ENCODE results near the gene USP37.

Gene USP37

DNA sequence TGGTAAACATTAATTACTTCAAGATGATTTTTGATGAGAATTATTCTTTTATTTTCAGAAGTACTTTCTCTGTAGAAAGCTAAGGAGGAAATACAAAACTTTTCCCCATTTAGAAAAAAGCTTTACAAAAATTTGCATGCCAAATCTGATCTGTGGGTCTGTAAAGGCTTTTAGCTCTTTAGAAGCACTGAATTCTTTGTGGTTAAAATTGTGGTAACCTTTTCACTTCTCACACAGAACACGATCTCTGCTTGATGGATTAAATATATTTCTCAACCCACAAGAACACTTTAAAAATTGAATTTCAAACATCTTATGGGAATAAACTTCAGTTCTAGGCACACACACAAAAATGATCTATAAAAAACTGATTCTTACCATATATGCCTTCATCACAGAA, 85.5 kb downstream of the USP37 start:
- Mint-ChIP-seq H3K36me3 (ENCODE audit: insufficient read depth) (peaks cover 44% of the 10 kb centered on the region), H3K27me3 (no peaks in the 10 kb centered on the region), H3K9me3 (no peaks in the 10 kb centered on the region), H3K4me1 (ENCODE audit: low read depth in 2 of 2) (peaks cover 1 to 3% of the 10 kb centered on the region in 2 donors), H3K4me3 (no peak overlapping the region), H3K27ac (peak overlapping the region; percentile 67 to 77)
- DNase-seq (no peak), ATAC-seq (replicated peaks) (no peak)

- Mint-ChIP-seq H3K4me3 (no peak overlapping the region), H3K9me3 (no peaks in the 10 kb centered on the region), H3K4me1 (ENCODE audit: low read depth in 2 of 2) (peaks cover 1 to 3% of the 10 kb centered on the region in 2 donors), H3K27ac (no peak overlapping the region), H3K27me3 (no peaks in the 10 kb centered on the region), H3K36me3 (ENCODE audit: insufficient read depth) (peaks cover 40% of the 10 kb centered on the region)
- ATAC-seq (replicated peaks) (no peak), DNase-seq (no peak)
Measured at GRCh38 chr2:218479595-218479994, 88.6 kb downstream of the USP37 start.

DNA sequence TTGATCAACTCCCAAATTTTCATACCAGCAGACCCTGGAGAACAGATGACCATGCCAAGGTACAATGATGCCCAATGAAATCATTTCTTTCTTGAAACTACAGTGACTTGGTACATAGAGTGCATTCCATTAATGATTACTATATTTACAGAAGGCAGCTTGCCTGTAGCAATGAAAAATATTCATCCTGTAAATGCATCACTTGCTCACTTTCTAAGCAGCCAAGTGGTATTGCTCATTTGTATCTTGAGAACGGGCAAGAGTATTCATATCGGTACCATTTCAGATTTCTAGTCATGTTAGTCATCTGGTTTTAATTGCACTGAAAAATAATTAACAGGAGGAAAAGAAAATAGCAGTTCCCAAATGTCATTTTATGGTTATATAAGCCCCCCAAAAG, 89.6 kb downstream of the USP37 start:
- no peak for ATAC-seq (replicated peaks)

DNA sequence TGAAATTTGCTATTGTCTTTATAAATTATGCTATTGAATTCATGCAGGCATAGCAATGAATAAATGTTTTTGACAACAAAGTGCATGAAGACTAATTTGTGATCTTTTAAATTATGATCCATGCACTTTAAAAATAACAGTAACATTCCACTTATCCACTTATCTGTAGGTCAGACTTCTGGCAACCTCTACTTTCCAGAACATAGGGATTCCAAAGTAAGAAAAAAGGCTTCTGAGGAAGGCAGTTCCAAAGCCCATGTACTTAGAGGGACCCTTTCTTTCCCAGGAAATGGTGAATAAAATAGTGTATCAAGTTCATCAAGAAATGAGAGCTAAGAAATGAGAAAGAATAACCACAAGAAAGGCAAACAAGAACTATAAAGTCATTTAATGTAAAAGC, 90.9 kb downstream of the USP37 start:
- H3K4me3 Mint-ChIP-seq = no peak overlapping the region
- no peaks in the 10 kb centered on the region for H3K4me1 Mint-ChIP-seq (ENCODE audit: low read depth in 2 of 2)
- peaks cover 40% of the 10 kb centered on the region for H3K36me3 Mint-ChIP-seq (ENCODE audit: insufficient read depth)
- H3K27ac Mint-ChIP-seq = no peak overlapping the region
- no peak for DNase-seq
- no peaks in the 10 kb centered on the region for H3K27me3 Mint-ChIP-seq
- no peaks in the 10 kb centered on the region for H3K9me3 Mint-ChIP-seq
- ATAC-seq (replicated peaks) = no peak

More for the DNA sequence above, 89.6 kb downstream of the USP37 start:
- no peak for DNase-seq
- Mint-ChIP-seq H3K9me3 (no peaks in the 10 kb centered on the region), H3K4me1 (ENCODE audit: low read depth in 2 of 2) (peaks cover 1 to 3% of the 10 kb centered on the region in 2 donors), H3K27ac (no peak overlapping the region), H3K36me3 (ENCODE audit: insufficient read depth) (peaks cover 43% of the 10 kb centered on the region), H3K4me3 (no peak overlapping the region), H3K27me3 (no peaks in the 10 kb centered on the region)

- Mint-ChIP-seq H3K36me3 (ENCODE audit: insufficient read depth) (peaks cover 38% of the 10 kb centered on the region), H3K27ac (no peak overlapping the region), H3K4me3 (no peak overlapping the region), H3K4me1 (ENCODE audit: low read depth in 2 of 2) (peaks cover 0 to under 1% of the 10 kb centered on the region in 2 donors), H3K27me3 (no peaks in the 10 kb centered on the region), H3K9me3 (no peaks in the 10 kb centered on the region)
- DNase-seq = no peak
- no peak for ATAC-seq (replicated peaks)
Measured at GRCh38 chr2:218476676-218477075, 91.5 kb downstream of the USP37 start.

DNA sequence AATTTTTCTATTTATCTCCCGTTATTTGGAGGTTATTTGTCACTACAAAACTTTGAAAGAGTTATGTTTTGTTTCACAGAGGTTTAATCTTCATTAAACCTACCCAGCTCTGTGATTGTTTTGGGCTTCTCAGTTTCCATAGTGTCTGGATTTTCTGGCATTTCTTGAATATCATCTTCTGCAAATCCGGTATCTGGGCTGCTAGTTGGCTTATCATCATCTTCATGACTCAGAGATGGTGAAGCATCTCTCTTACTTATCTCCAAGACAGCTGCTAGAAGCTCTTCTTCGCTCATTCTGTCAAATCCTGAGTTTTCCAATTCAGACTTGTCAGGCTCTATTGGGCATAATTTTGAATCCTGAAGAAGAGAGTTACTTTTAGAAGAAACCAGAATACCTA, 93.6 kb downstream of the USP37 start:
- no peak for ATAC-seq (replicated peaks)

DNA sequence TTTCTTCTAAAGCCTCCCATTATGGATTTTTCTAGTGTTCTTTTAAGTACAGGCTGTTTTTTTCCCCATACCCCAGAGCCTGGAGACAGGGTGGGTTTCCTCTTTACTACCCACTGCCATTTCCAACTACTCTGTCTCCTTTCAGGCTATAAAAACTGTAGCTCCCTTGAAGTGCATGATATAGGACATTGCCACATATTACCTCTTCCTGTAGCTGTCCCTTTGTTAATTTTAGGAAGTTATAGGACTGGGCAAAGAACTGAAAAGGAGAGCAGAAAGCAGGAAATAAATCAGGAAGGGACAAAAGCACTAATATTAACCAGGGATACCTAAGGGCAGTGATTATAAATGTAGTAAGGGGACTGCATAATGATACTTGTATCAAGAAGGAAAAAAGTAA, 95.2 kb downstream of the USP37 start:
- Mint-ChIP-seq H3K27ac (no peak overlapping the region), H3K9me3 (no peaks in the 10 kb centered on the region), H3K36me3 (ENCODE audit: insufficient read depth) (peaks cover 34% of the 10 kb centered on the region), H3K4me3 (no peak overlapping the region), H3K4me1 (ENCODE audit: low read depth in 2 of 2) (peaks cover 6 to 10% of the 10 kb centered on the region in 2 donors), H3K27me3 (no peaks in the 10 kb centered on the region)
- DNase-seq (no peak), ATAC-seq (replicated peaks) (no peak)

More for the DNA sequence above, 93.6 kb downstream of the USP37 start:
- Mint-ChIP-seq H3K36me3 (ENCODE audit: insufficient read depth) (peaks cover 32% of the 10 kb centered on the region), H3K4me3 (no peak overlapping the region), H3K27me3 (no peaks in the 10 kb centered on the region), H3K4me1 (ENCODE audit: low read depth in 2 of 2) (peaks cover 6 to 10% of the 10 kb centered on the region in 2 donors), H3K27ac (no peak overlapping the region), H3K9me3 (no peaks in the 10 kb centered on the region)
- no peak for DNase-seq

GRCh38 chr2:218471982-218472381, 96.2 kb downstream of the USP37 start:
- H3K4me1 Mint-ChIP-seq (ENCODE audit: low read depth in 2 of 2) = peaks cover 6 to 10% of the 10 kb centered on the region in 2 donors
- H3K27ac Mint-ChIP-seq = peak overlapping the region in 1 of 2 donors; percentile 50
- H3K27me3 Mint-ChIP-seq = no peaks in the 10 kb centered on the region
- no peaks in the 10 kb centered on the region for H3K9me3 Mint-ChIP-seq
- peaks cover 40% of the 10 kb centered on the region for H3K36me3 Mint-ChIP-seq (ENCODE audit: insufficient read depth)
- DNase-seq (no peak), ATAC-seq (replicated peaks) (no peak)
- no peak overlapping the region for H3K4me3 Mint-ChIP-seq

- no peak for DNase-seq
- ATAC-seq (replicated peaks) = no peak
- no peak overlapping the region for H3K4me3 Mint-ChIP-seq
- peaks cover 7 to 14% of the 10 kb centered on the region in 2 donors for H3K4me1 Mint-ChIP-seq (ENCODE audit: low read depth in 2 of 2)
- peak overlapping the region in 1 of 2 donors; percentile 50 for H3K27ac Mint-ChIP-seq
- peaks cover 31% of the 10 kb centered on the region for H3K36me3 Mint-ChIP-seq (ENCODE audit: insufficient read depth)
- H3K27me3 Mint-ChIP-seq = no peaks in the 10 kb centered on the region
- H3K9me3 Mint-ChIP-seq = no peaks in the 10 kb centered on the region
Measured at GRCh38 chr2:218471036-218471435, 97.1 kb downstream of the USP37 start.

DNA sequence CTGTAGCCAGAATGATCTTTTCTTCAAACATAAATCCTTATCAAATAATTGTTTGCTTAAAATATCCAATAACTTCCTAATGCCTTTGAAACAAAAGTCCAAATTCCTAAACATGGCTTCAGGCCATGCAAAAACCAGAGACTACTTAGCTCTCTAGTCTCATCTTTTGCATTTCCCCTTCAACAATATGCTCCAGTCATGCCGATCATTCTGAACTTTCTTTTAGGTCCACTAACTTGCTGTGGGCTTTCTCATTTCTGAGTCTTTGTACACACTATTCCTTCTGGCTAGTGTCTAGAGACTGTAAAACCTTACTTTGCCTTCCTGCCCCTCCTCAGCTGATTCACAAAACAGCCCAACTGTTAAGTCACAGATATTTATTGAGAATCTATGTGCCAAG, 97.7 kb downstream of the USP37 start:
- peak overlapping the region in 1 of 2 donors; percentile 50 for H3K27ac Mint-ChIP-seq

GRCh38 chr2:218465987-218466633, 102.0 kb downstream of the USP37 start:
- Mint-ChIP-seq H3K27me3 (no peaks in the 10 kb centered on the region), H3K4me3 (no peak overlapping the region), H3K9me3 (no peaks in the 10 kb centered on the region), H3K4me1 (ENCODE audit: low read depth in 2 of 2) (peaks cover 7 to 11% of the 10 kb centered on the region in 2 donors), H3K36me3 (ENCODE audit: insufficient read depth) (peaks cover 50% of the 10 kb centered on the region), H3K27ac (peak overlapping the region in 1 of 2 donors; percentile 28)
- DNase-seq (no peak), ATAC-seq (replicated peaks) (no peak)

More for the DNA sequence above, 97.7 kb downstream of the USP37 start:
- Mint-ChIP-seq H3K4me1 (ENCODE audit: low read depth in 2 of 2) (peaks cover 9 to 16% of the 10 kb centered on the region in 2 donors), H3K36me3 (ENCODE audit: insufficient read depth) (peaks cover 31% of the 10 kb centered on the region), H3K4me3 (no peak overlapping the region), H3K27me3 (no peaks in the 10 kb centered on the region), H3K9me3 (no peaks in the 10 kb centered on the region)
- DNase-seq (no peak), ATAC-seq (replicated peaks) (no peak)

GRCh38 chr2:218458598-218458997, 109.6 kb downstream of the USP37 start:
- H3K9me3 Mint-ChIP-seq = peaks cover 2 to 9% of the 10 kb centered on the region in 2 donors
- DNase-seq (no peak), ATAC-seq (replicated peaks) (no peak)
- H3K27me3 Mint-ChIP-seq = no peaks in the 10 kb centered on the region
- H3K36me3 Mint-ChIP-seq (ENCODE audit: insufficient read depth) = peaks cover 61% of the 10 kb centered on the region
- H3K4me1 Mint-ChIP-seq (ENCODE audit: low read depth in 2 of 2) = no peaks in the 10 kb centered on the region
- no peak overlapping the region for H3K4me3 Mint-ChIP-seq
- no peak overlapping the region for H3K27ac Mint-ChIP-seq

- Mint-ChIP-seq H3K9me3 (peaks cover 2 to 9% of the 10 kb centered on the region in 2 donors), H3K4me1 (ENCODE audit: low read depth in 2 of 2) (no peaks in the 10 kb centered on the region), H3K27me3 (no peaks in the 10 kb centered on the region), H3K4me3 (no peak overlapping the region), H3K36me3 (ENCODE audit: insufficient read depth) (peaks cover 52% of the 10 kb centered on the region), H3K27ac (no peak overlapping the region)
- DNase-seq (no peak), ATAC-seq (replicated peaks) (no peak)
Measured at GRCh38 chr2:218456849-218457248, 111.3 kb downstream of the USP37 start.

DNA sequence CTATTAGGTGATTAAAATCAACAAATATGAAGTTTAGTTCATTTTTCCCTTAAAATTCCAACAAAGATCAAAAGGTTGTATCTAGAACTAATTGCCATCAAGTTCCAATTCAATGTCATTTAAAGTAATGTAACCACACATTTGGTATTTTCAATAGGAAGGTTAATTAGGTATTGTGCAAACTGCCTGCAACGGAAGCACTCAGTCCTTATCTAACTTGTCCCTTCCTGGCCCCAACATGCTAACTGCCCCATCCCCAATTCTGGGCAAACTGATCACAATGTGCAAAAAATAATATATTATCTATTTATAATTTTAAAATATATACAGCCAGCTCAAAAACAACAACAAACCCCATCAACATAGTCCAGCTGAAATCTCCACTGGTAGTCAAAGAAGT, 116.1 kb downstream of the USP37 start:
- no peak for DNase-seq
- no peak for ATAC-seq (replicated peaks)
- Mint-ChIP-seq H3K36me3 (ENCODE audit: insufficient read depth) (peaks cover 41% of the 10 kb centered on the region), H3K27me3 (no peaks in the 10 kb centered on the region), H3K4me1 (ENCODE audit: low read depth in 2 of 2) (no peaks in the 10 kb centered on the region), H3K4me3 (no peak overlapping the region), H3K9me3 (peaks cover 2 to 9% of the 10 kb centered on the region in 2 donors), H3K27ac (no peak overlapping the region)
